IPS-20b (cell line): ENCODE data around the gene SLC1A3.

Experiments used
- H3K27ac ChIP-seq: one replicate; pipeline ENCODE4 v1.5.1; 2013; ENCODE audit warnings: low read length
- H3K27me3 ChIP-seq: 2 replicates; pipeline ENCODE4 v1.6.1; 2013; ENCODE audit warnings: mild to moderate bottlenecking, low read length, inconsistent platforms; ENCODE audit not compliant: insufficient read depth
- H3K36me3 ChIP-seq: 2 replicates; pipeline ENCODE4 v1.6.1; 2013; ENCODE audit warnings: low read depth, mild to moderate bottlenecking, inconsistent platforms, low read length, moderate library complexity; ENCODE audit not compliant: insufficient read depth
- H3K4me1 ChIP-seq: 2 replicates; pipeline ENCODE4 v1.6.1; 2013; ENCODE audit warnings: mild to moderate bottlenecking, control low read depth, inconsistent platforms, low read length, moderate library complexity; ENCODE audit not compliant: insufficient read depth
- H3K4me3 ChIP-seq: 2 replicates; pipeline ENCODE4 v1.5.1; 2013; ENCODE audit warnings: mild to moderate bottlenecking, low read length, inconsistent platforms
- H3K9ac ChIP-seq: 2 replicates; pipeline ENCODE4 v1.6.1; 2013; ENCODE audit warnings: low read depth, mild to moderate bottlenecking, inconsistent platforms, low read length, moderate library complexity
- H3K9me3 ChIP-seq: 2 replicates; pipeline ENCODE4 v1.6.1; 2013; ENCODE audit warnings: mild to moderate bottlenecking, low read depth, low read length, inconsistent platforms; ENCODE audit not compliant: insufficient read depth

The SLC1A3 gene

DNA sequence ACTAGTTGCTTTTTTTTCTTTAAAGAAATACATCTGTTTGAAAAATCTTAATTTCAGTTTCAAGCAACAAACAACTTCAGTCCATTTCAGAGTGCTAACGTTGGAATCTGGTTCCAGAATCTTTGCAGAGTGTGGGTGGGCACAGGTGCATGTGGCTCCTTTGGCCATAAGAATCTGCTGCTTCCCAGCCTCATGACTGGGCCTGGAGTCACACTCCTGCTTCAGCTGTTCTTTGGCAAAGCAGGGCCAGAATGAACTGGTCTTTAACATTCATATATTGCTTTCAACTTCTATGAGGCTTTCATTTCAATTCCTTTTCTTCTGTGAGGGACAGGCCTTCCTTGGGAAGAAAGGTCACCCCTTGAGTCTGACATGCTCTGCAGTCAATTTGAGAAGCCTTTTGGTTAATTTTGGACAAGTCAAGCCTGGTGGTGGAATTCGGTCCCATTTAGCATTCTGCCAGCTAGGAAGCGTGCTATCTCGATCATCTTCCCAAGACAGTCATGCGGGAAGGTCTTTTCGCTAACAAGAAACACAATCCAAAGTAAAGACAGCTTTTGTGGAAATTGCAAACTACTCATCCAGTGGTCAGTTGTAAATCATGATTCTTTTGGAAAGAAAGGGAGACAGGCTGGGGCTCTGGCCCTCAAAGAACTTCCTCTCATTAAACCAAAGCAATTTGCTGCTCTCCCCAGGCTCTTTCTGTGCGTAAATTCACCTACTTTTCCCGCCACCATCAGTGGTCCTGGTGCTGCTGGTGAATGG is 55.2 kb downstream of the SLC1A3 start:
- Histone ChIP-seq H3K27ac (no peak overlapping the region), H3K9me3 (no peaks in the 10 kb centered on the region), H3K9ac (no peak overlapping the region), H3K27me3 (no peaks in the 10 kb centered on the region), H3K4me3 (no peak overlapping the region), H3K4me1 (peaks cover 3% of the 10 kb centered on the region; the same call in 1 of the 2 replicates), H3K36me3 (no peaks in the 10 kb centered on the region)

DNA sequence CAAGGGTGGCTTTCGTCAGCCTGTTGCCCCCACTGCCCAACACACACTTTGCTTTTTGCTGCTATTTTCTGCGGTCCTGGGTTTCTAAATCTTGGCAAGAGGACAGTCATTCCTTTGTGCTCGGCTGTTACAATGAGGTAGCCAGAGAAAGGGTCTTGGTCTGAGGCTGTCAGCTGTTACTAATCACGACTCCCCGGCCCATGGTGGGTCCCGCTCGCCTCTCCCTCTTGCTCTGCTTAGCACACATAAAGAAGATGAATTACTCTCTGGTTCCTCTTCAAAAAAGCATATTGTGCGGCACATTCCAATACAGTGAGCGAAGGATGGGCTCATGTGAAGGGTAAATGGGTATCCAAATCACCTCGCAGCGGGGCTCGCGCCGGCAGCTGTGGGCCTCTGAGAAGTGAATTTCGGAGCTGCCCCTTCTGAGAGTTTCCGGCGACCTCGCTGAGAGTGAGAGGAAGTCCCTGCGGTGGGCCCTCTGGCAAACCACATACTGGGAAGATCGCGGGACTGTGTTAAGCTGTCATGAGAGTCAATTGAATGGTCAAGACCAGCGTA is 56.0 kb downstream of the SLC1A3 start:
- H3K4me1 ChIP-seq: peaks cover 3% of the 10 kb centered on the region; the same call in 1 of the 2 replicates
- no peak overlapping the region for H3K4me3 ChIP-seq
- H3K9me3 ChIP-seq: no peaks in the 10 kb centered on the region
- no peaks in the 10 kb centered on the region for H3K27me3 ChIP-seq
- H3K36me3 ChIP-seq: no peaks in the 10 kb centered on the region
- no peak overlapping the region for H3K27ac ChIP-seq
- no peak overlapping the region for H3K9ac ChIP-seq

DNA sequence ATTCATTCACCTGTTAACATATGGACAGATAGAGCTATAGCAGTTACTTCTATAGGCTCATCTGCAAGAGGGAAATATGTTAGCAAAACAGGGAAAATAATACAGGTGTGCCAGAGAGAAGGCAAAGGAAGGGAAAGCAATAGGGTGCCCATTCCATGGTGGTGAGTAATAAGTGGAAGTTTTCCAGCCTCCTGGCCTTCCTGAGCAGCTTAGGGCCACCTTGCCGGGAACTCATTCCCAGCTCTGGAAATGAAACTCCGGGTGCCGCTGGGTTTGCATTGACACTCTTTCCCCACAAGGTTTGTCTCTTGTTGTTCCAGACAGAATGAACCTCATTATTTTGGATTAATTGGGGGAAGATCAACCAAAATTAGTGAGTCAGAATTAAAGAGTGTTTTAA is 58.4 kb downstream of the SLC1A3 start:
- Histone ChIP-seq H3K27ac (no peak overlapping the region), H3K4me3 (no peak overlapping the region), H3K9ac (no peak overlapping the region), H3K36me3 (no peaks in the 10 kb centered on the region), H3K9me3 (no peaks in the 10 kb centered on the region), H3K27me3 (no peaks in the 10 kb centered on the region), H3K4me1 (peaks cover 8% of the 10 kb centered on the region)

DNA sequence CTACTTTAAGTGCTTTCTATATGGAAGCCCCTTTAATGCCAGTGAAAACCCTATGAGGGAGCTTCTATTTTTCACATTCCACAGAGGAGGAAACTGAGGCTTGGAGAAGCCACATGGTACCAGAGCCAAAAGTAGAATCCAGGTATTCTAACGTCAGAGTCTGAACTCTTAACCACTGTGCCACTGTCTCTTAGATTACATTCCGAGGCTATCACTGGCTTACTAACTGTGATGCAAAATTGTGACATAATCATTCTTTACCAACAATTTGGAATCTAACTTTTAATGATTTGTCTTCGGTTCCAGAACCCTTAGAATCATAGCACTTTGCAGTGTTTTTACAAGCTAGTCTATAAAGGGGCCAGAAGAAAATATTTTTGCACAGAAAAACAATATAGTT is 59.2 kb downstream of the SLC1A3 start:
- Histone ChIP-seq H3K4me3 (no peak overlapping the region), H3K9me3 (no peaks in the 10 kb centered on the region)

DNA sequence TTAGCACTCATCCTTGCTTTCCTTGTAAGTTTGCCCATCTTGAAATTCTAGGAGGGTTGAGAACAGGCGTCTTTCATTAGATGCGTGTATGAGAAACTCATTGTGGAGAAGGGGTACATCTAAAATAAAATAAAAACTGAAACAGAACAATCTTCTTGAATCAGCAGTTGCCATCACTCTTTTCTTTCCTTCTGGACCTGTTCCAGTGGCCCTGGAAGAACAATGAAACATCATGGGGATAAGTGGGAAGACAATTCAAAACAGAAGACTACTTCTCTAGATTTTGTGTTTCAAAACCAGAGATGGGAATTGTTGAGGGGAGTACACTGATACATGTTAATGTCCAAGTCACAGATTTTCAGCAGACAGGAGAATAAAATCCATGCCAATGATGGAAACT is 59.9 kb downstream of the SLC1A3 start:
- Histone ChIP-seq H3K4me1 (peaks cover 8% of the 10 kb centered on the region), H3K27me3 (no peaks in the 10 kb centered on the region), H3K36me3 (peaks cover 4% of the 10 kb centered on the region; the same call in 1 of the 2 replicates), H3K4me3 (no peak overlapping the region), H3K9me3 (no peaks in the 10 kb centered on the region), H3K27ac (no peak overlapping the region), H3K9ac (no peak overlapping the region)

More for the DNA sequence above, 59.2 kb downstream of the SLC1A3 start:
- no peaks in the 10 kb centered on the region for H3K36me3 ChIP-seq
- no peak overlapping the region for H3K9ac ChIP-seq
- no peaks in the 10 kb centered on the region for H3K27me3 ChIP-seq
- no peak overlapping the region for H3K27ac ChIP-seq
- H3K4me1 ChIP-seq: peaks cover 8% of the 10 kb centered on the region

DNA sequence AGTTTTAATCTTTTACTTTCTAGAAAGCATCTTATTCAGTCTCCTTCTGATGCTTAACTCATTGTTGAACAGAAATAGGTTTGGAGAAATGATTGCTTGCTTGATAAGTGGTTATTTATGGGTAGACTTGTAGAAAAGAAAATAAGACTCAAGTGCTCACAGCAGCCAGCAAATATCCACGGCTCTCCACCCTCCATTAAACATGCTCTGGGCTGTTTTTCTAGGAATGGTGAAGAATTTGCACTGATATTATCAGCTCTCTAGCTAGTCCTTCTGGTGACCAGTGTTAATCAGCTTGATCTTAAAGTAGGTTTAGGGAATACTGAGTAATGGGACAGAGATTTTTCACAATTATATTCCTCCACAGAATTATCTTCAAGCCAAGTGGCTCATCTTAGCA is 60.6 kb downstream of the SLC1A3 start:
- Histone ChIP-seq H3K27ac (no peak overlapping the region), H3K36me3 (peaks cover 11% of the 10 kb centered on the region; the same call in 1 of the 2 replicates), H3K4me3 (no peak overlapping the region), H3K4me1 (peaks cover 8% of the 10 kb centered on the region), H3K27me3 (no peaks in the 10 kb centered on the region), H3K9me3 (no peaks in the 10 kb centered on the region), H3K9ac (no peak overlapping the region)

DNA sequence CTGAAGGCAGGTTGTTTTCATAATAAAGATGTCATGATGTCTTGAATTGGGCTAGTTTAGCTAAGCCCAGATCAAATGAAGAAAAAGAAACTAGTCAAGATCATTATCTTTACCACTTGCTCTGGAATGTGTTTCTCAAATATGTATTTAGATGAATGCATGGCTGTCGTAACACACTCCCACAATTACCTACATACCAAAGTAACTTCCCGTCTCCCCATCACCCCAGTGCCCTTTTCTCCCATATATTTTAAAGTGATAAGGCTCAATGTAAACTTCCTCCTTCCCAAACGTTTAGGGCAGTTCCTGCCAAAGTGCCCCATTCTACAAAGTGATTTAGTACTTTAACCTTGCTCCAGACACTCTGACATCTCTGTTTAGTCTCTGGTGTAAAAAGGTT is 61.4 kb downstream of the SLC1A3 start:
- no peak overlapping the region for H3K9ac ChIP-seq
- peaks cover 17% of the 10 kb centered on the region; the same call in 1 of the 2 replicates for H3K36me3 ChIP-seq
- H3K27me3 ChIP-seq: no peaks in the 10 kb centered on the region
- H3K9me3 ChIP-seq: no peaks in the 10 kb centered on the region
- no peak overlapping the region for H3K27ac ChIP-seq
- H3K4me3 ChIP-seq: no peak overlapping the region
- peaks cover 8% of the 10 kb centered on the region for H3K4me1 ChIP-seq

DNA sequence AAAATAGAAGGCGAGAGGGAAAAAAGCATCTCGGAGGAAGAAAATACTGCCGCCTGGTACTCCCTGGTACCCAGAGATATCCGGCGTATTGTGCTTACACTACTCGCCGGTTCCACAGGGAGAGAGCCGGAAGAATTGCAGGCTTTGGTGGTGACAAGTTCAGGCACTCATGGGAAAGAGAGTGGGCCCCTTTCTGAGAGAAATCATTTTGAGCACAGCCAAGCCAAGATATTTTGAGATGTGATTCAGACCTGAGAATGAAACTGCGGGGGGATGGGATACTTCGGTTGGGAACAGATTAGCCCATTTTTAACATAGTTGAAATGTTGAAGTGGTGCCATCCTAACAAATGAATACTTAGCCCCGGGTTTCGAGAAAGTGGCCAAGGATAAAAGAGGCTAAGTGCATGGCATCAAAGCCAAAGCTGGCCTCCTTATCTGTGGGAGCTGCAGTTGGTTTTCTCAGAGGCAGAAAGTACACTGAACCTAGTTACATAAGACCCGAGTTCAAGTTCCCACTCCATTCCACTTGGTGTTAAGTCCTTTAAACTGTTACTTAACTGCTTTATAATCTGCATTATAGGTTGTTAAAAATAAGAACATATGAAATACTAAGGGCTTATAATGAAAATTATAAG is 62.7 kb downstream of the SLC1A3 start:
- H3K9ac ChIP-seq: no peak overlapping the region
- H3K9me3 ChIP-seq: no peaks in the 10 kb centered on the region
- peaks cover 8% of the 10 kb centered on the region for H3K4me1 ChIP-seq
- no peak overlapping the region for H3K4me3 ChIP-seq
- no peaks in the 10 kb centered on the region for H3K27me3 ChIP-seq
- H3K36me3 ChIP-seq: peaks cover 30% of the 10 kb centered on the region; the same call in 1 of the 2 replicates
- no peak overlapping the region for H3K27ac ChIP-seq

DNA sequence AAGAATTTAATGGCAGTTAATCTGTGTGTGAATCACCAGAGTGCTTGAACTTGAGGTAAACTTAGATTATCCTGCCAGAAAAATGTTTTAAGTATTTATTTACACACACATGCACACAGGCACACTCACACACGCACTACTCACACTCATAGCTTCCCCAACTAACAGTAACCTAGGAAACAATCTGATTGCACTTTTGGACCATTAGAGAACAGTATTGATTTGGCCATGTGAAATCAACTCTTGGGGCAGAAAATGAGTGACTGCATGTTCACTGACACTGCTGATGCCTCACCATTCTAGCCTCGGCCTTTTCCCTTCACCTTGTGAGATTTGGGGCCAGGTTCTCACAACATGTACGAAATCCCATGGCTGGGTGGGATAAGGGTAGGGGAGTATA is 64.1 kb downstream of the SLC1A3 start:
- peaks cover 5% of the 10 kb centered on the region; the same call in 1 of the 2 replicates for H3K4me1 ChIP-seq
- H3K36me3 ChIP-seq: peaks cover 39% of the 10 kb centered on the region; the same call in 1 of the 2 replicates
- H3K9ac ChIP-seq: no peak overlapping the region
- no peaks in the 10 kb centered on the region for H3K9me3 ChIP-seq
- H3K27me3 ChIP-seq: no peaks in the 10 kb centered on the region
- H3K4me3 ChIP-seq: no peak overlapping the region
- H3K27ac ChIP-seq: no peak overlapping the region

DNA sequence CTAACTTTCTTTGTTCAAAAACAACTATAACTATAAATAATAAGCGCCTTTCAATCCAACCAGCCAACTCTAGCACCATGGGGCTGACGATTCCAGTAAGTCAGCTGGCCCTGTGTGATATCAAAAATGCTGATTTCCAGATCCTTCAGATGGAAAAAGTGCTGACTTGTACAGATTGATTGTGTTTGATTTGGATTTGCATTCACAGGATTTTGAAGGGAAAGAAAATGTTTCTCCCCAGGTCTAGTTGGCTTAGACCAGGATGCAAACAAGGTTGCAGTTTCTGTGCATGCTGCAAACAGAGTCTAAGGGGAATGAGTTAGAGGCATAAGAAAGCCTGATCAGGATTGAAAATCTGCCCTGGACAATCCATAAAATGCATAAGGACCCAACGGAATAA is 68.9 kb downstream of the SLC1A3 start:
- Histone ChIP-seq H3K9me3 (no peaks in the 10 kb centered on the region), H3K9ac (no peak overlapping the region), H3K27me3 (no peaks in the 10 kb centered on the region), H3K36me3 (peaks cover 57% of the 10 kb centered on the region; the same call in 1 of the 2 replicates), H3K4me1 (no peaks in the 10 kb centered on the region), H3K4me3 (no peak overlapping the region), H3K27ac (no peak overlapping the region)

DNA sequence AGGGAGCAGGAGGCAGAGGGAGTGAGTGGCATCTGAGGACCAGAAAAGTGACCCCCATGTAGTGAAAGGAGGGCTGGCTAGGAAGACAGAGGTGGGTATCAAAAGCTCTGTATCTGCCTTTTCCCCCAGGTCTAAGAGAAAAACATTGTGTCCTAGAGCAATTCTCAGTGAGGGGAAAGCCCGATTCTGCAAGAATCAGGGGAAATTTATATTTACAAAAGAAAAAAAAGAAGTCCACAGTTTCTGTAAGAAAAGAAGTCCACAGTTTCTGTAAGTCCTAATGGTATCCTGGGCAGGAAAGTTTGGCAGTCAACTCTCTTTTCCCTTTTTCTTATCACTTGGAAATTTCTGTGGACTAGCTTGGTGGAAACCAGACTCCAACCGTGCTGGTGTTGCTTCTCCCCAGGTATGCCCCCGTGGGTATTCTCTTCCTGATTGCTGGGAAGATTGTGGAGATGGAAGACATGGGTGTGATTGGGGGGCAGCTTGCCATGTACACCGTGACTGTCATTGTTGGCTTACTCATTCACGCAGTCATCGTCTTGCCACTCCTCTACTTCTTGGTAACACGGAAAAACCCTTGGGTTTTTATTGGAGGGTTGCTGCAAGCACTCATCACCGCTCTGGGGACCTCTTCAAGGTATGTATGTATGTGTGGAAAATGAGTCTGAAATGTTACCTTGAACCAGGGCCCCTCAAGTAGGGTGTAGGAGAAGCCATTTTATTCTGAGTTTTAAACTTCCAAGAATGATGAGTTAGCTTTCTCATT is 73.0 kb downstream of the SLC1A3 start:
- no peak overlapping the region for H3K27ac ChIP-seq
- no peak overlapping the region for H3K4me3 ChIP-seq
- no peak overlapping the region for H3K9ac ChIP-seq
- H3K36me3 ChIP-seq: peaks cover 24% of the 10 kb centered on the region; the same call in 1 of the 2 replicates
- H3K27me3 ChIP-seq: no peaks in the 10 kb centered on the region
- H3K9me3 ChIP-seq: no peaks in the 10 kb centered on the region
- H3K4me1 ChIP-seq: no peaks in the 10 kb centered on the region
